NCI-H82 (cell line): Measurements from ENCODE around the gene MXRA8.

Experiments used
- DNase-seq: peaks from one replicate; lab custom pipeline; 2025; lab: John Stamatoyannopoulos, UW

The MXRA8 gene

DNA sequence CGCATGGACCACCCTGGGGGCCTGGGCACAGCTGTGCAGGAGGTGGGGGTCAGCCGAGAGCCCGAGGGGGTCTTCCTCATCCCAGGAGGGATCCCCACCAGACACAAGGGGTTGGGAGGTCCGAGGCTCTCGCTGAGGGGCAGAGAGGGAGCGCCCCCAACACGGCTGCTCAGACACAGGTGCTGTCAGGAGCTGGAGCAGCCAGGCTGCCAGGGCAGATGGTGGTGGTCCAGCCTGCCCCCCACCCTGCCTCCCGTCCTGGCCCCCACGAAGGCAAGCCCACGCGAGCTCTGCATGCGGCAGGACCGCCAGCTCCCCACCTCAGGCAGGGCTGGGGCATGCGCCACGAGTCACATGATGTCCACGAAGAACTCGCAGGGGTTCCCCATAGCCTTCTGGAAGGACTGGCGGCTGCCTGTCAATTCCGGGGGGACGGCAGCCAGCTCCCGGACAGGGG lies 22.5 kb downstream of the MXRA8 start:
- DNase-seq: no peak

DNA sequence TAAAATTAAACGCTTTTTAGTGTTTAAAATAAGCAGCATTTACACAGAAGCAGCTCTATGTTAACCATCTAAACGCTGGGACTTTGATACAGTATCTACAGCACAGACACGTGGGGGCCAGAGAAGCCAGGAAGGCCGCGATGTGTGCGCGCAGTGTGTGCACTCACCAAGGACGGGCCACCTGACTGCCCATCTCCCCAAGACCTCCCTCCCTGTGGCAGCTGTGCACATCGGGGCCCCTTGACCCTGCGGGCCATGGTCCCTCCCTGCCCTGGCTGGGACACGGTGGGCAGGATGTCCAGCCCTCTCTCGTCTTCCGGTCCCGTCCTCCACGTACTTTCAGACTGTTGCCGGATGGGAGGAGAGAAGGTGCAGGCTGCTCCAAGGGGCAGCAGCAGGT lies 23.1 kb downstream of the MXRA8 start:
- peak; percentile 63 for DNase-seq

DNA sequence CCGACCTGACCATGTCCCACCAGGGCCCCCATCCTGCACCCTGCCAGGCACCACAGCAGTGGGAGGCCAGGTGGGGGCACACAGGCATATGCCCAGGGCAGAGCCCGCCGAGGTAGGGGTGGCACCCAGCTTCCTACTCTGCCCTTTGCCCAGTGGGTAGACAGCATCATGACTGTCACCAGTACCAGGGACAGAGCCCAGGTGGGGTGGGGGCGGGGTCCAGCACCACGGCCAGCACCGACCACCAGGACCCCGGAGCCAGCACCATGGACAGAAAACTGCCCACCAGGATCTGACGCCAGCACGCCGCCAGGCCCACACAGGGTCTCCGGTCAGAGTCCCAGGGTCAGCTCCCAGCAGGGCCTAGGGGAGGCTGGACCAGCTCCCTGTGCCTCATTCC lies 23.5 kb downstream of the MXRA8 start:
- DNase-seq: no peak

DNA sequence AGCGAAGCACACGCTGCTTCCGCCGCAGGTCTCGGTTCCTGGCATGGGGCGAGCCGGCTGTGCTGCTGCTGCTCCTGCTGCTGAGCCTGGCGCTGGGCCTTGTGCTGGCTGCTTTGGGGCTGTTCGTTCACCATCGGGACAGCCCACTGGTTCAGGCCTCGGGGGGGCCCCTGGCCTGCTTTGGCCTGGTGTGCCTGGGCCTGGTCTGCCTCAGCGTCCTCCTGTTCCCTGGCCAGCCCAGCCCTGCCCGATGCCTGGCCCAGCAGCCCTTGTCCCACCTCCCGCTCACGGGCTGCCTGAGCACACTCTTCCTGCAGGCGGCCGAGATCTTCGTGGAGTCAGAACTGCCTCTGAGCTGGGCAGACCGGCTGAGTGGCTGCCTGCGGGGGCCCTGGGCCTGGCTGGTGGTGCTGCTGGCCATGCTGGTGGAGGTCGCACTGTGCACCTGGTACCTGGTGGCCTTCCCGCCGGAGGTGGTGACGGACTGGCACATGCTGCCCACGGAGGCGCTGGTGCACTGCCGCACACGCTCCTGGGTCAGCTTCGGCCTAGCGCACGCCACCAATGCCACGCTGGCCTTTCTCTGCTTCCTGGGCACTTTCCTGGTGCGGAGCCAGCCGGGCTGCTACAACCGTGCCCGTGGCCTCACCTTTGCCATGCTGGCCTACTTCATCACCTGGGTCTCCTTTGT lies 24.7 kb downstream of the MXRA8 start:
- DNase-seq: peak; percentile 59

DNA sequence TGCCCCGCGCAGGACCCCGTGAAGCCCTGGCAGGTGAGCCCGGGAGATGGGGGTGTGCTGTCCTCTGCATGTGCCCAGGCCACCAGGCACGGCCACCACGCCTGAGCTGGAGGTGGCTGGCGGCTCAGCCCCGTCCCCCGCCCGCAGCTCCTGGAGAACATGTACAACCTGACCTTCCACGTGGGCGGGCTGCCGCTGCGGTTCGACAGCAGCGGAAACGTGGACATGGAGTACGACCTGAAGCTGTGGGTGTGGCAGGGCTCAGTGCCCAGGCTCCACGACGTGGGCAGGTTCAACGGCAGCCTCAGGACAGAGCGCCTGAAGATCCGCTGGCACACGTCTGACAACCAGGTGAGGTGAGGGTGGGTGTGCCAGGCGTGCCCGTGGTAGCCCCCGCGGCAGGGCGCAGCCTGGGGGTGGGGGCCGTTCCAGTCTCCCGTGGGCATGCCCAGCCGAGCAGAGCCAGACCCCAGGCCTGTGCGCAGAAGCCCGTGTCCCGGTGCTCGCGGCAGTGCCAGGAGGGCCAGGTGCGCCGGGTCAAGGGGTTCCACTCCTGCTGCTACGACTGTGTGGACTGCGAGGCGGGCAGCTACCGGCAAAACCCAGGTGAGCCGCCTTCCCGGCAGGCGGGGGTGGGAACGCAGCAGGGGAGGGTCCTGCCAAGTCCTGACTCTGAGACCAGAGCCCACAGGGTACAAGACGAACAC lies 25.4 kb downstream of the MXRA8 start:
- DNase-seq: peak; percentile 61

DNA sequence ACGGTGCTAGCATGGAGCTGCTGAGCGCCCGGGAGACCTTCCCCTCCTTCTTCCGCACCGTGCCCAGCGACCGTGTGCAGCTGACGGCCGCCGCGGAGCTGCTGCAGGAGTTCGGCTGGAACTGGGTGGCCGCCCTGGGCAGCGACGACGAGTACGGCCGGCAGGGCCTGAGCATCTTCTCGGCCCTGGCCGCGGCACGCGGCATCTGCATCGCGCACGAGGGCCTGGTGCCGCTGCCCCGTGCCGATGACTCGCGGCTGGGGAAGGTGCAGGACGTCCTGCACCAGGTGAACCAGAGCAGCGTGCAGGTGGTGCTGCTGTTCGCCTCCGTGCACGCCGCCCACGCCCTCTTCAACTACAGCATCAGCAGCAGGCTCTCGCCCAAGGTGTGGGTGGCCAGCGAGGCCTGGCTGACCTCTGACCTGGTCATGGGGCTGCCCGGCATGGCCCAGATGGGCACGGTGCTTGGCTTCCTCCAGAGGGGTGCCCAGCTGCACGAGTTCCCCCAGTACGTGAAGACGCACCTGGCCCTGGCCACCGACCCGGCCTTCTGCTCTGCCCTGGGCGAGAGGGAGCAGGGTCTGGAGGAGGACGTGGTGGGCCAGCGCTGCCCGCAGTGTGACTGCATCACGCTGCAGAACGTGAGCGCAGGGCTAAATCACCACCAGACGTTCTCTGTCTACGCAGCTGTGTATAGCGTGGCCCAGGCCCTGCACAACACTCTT lies 26.2 kb downstream of the MXRA8 start:
- DNase-seq: peak; percentile 61

DNA sequence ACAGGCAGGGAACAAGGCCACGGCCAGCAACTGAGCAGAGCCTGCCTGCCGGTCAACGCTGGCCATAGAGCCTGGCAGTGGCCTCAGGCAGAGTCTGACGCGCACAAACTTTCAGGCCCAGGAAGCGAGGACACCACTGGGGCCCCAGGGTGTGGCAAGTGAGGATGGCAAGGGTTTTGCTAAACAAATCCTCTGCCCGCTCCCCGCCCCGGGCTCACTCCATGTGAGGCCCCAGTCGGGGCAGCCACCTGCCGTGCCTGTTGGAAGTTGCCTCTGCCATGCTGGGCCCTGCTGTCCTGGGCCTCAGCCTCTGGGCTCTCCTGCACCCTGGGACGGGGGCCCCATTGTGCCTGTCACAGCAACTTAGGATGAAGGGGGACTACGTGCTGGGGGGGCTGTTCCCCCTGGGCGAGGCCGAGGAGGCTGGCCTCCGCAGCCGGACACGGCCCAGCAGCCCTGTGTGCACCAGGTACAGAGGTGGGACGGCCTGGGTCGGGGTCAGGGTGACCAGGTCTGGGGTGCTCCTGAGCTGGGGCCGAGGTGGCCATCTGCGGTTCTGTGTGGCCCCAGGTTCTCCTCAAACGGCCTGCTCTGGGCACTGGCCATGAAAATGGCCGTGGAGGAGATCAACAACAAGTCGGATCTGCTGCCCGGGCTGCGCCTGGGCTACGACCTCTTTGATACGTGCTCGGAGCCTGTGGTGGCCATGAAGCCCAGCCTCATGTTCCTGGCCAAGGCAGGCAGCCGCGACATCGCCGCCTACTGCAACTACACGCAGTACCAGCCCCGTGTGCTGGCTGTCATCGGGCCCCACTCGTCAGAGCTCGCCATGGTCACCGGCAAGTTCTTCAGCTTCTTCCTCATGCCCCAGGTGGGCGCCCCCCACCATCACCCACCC lies 27.0 kb downstream of the MXRA8 start, which contains the start of gene TAS1R3:
Gene TAS1R3, plus strand, starts transcription at position 213 of the 898 bp plus-strand sequence. Its CDS starts 66 bp downstream, at position 279.
- DNase-seq: peak; percentile 57

DNA sequence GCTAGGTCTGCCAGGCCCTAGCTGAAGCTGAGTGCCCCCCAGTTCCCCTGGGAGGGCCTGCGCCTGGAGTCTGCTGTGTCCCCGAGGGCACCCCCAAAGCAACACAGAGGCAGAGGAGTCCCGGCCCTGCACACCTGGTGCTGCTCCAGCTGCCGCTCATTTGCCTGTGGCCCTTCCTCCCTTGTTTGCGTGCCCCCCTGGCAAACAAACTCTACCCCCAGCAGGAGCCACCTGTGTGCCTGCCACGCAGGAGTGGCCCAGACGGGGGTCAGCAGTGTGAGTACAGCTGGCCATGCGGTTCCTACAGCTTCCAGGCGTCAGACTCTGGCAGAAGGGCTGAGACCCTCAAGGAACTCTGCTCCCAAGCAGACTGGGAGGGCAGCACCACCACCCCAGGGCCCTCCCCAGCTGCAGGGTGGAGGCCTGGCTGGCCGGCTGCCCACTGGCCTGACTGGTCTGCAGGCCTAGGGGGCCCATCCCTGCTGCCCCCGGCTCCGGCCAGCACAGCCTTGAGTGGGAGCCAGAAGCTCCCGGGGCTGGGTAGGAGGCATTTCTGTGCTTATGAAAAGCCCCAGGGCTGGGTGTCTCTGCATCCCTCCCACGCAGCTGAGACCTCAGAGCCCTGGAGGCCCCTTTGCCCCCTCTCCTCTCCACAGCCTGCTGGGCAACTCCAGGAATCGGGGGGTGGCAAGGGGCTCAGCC lies 27.8 kb downstream of the MXRA8 start:
- no peak for DNase-seq

DNA sequence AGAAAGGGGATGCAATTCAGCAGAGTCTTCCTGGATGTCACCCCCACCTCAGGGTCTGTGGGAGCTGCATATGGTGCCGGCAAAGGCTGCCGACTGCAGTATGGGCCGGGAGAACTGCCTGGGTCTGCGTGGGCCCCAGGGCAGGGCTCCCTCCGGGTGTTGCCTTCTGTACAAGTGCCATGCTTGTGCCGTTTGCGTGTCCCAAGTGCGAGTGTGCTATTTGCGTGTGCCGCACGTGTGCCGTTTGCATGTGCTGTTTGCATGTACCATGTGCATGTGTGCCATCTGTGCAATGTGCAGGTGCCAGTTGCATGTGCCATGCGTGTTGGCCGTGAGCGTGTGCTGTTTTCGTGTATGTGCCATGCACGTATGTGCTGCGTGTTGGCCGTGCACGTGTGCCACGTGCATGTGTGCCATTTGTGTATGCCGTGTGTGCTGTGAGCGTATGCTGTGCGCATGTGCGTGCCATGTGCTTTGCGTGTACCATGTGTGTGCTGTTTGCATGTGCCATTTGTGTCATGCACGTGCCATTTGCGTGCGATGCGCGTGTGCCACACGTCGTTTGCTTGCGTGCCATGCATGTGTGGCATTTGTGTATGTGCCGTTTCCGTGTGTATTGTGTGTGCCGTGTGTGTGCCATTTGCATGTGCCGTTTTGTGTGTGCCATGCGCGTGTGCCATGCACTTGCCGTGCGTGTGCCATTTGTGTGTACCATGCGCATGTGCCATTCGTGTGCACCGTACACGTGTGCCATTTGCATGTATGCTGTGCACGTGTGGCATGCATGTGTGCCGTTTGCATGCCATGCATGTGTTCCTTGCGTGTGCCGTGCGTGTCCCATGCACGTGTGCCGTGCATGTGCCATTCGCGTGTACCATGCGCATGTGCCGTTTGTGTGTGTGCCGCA lies 28.8 kb downstream of the MXRA8 start:
- DNase-seq: no peak

DNA sequence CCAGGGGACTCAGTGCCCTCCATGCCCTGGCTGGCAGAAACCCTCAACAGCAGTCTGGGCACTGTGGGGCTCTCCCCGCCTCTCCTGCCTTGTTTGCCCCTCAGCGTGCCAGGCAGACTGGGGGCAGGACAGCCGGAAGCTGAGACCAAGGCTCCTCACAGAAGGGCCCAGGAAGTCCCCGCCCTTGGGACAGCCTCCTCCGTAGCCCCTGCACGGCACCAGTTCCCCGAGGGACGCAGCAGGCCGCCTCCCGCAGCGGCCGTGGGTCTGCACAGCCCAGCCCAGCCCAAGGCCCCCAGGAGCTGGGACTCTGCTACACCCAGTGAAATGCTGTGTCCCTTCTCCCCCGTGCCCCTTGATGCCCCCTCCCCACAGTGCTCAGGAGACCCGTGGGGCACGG lies 30.1 kb downstream of the MXRA8 start:
- DNase-seq: no peak

DNA sequence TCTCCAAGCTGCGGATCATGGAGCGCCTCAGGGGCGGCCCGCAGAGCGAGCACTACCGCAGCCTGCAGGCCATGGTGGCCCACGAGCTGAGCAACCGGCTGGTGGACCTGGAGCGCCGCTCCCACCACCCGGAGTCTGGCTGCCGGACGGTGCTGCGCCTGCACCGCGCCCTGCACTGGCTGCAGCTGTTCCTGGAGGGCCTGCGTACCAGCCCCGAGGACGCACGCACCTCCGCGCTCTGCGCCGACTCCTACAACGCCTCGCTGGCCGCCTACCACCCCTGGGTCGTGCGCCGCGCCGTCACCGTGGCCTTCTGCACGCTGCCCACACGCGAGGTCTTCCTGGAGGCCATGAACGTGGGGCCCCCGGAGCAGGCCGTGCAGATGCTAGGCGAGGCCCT lies 31.1 kb downstream of the MXRA8 start:
- DNase-seq: no peak

DNA sequence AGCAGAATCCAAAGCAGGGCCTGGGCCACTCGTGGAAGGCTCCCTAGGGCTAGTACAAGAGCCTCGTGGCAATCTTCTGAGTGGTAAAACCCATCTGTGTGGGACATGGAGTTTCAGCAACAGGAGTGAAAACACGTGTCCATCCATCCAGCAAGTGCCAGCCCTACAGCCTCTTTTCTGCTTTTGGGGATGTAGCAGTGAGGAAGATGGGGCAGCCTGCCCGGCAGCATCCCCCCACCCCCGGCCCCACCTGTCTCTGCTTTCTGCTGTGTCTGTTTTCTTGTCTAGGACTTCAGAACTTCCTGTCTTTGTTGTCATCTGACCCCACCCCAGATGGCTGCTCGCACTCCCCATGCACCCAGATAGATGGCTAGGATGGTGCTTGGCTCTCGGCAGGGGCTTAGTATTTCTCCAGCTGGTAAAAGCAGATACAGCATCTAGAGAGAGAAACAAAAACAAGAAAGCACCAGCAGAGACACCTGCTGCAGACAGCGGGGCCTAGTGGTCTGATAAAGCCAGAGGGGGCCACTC lies 32.2 kb downstream of the MXRA8 start:
- DNase-seq: no peak

DNA sequence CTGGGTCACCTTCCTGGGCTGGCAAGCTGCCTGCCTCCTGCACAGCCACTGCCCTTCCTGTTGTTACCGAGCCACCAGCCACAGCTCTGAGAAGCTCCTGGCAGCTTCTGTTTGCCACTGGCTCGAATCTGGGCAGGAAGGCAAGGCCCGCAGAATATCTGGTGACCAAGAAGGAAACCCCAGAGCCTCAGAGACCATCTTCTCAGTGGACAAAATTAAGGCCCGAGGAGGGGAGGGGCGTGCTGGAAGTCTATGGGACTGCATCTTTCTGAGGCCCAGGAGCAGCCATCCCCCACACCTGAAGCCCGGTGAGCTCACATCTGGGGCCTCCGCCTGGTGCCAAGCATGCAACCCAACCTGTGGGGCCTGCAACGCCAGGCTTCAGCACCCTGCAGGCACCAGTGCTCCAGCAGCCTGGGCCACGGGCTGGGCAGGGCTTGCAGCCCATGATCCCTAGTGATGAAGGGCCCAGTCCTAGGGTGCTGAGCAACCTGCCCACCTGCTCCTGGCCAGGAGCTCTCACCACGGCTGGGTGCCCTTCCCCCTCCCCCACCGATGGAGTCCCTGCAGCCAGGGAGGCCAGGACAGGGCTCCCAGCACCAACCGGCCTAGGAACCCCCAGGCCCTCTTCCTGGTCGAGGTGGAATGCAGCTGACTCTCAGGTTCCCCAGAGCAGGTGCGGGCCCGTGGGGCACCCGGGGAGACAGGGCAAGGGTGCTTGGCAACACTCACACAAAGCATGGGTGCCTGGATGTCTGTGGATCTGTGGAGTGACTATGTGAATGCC lies 32.9 kb downstream of the MXRA8 start:
- no peak for DNase-seq

DNA sequence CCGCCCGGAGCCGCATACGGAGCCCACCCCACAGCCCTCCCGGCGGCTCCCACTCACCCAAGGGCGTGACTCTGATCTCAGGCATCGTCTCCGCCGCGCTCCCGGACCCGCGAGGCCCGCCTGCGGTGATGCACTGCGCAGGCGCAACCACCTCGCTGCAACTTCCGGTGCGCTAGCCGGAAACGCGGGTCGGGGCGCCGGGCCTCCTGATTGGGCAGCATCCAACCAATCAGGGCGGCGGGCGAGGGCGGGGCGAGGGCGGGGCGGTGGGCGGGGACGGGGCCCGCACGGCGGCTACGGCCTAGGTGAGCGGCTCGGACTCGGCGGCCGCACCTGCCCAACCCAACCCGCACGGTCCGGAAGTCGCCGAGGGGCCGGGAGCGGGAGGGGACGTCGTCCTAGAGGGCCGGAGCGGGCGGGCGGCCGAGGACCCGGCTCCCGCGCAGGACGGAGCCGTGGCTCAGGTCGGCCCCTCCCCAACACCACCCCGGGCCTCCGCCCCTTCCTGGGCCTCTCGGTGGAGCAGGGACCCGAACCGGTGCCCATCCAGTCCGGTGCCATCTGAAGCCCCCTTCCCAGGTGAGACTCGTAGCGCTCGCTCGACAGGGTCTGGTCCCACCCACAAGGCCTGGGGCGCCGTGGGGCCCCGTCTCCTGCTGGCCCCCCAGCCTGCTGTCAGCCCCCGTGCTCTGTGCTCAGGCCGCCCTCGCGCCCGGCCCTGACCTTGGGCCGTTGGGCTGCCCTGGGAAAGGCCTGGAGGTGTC lies 33.6 kb downstream of the MXRA8 start, which contains the start of the genes CPTP and INTS11:
Gene CPTP, plus strand, starts transcription at position 279 of the 764 bp plus-strand sequence. CDS start 2,109 bp downstream, outside the sequence.
Gene INTS11, minus strand, starts transcription at position 137 of the 764 bp plus-strand sequence. Its CDS starts 52 bp downstream, at position 85.
- DNase-seq: peak; percentile 95

DNA sequence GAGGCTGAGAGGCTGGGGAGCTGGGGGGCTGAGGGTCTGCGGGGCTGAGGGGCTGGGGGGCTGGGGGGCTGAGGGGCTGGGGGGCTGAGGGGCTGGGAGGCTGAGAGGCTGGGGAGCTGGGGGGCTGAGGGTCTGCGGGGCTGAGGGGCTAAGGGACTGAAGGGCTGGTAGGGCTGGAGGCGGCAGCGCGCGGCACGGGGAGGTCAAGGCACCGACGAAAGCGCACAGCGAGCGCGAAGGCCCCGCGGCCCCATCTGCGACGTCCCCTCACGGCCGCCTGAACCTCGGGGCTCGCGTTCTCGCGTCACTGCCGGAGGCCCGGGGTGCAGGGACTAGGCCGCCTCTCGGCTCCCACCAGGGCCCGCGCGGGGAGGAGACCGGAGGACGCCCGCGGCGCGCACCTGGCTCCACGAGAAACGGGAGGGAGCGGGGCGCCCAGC lies 34.3 kb downstream of the MXRA8 start:
- DNase-seq: no peak

DNA sequence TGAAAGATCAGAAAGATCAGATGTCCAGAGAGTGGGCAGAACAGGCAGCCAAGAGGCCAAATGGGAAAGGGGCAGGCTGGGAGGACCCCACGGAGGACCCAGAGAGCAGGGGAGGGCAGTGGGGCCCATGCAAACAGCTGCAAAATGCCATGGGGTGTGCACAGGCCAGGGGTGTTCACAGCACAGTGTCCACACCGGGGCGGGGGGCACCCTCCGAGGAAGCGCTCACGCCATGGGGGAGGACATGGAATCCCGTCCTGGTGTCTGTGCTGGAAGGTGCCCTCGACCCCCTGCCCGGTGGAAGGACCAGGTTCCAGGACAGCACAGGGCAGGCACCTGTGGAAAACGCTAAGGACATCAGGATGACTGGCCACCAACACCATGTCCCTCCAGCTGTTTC lies 35.4 kb downstream of the MXRA8 start:
- DNase-seq: no peak

DNA sequence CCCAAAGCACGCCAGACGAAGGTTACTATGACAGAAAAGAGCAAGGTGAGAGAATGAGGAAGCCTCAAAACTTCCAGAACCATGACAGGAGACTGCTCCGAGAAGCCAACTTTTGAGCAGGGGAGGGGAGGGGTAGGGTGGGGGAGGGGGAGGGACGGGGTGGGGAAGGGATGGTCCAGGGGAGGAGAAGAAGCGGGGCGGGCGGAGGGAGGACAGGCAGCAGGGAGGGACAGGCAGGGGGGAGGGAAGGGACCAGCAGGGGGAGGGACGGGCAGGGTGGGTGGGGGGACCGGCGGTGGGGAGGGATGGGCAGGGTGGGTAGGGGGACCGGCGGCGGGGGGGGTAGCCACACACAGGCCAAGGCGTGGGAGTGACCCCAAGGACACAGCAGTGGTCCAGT lies 35.9 kb downstream of the MXRA8 start:
- no peak for DNase-seq

DNA sequence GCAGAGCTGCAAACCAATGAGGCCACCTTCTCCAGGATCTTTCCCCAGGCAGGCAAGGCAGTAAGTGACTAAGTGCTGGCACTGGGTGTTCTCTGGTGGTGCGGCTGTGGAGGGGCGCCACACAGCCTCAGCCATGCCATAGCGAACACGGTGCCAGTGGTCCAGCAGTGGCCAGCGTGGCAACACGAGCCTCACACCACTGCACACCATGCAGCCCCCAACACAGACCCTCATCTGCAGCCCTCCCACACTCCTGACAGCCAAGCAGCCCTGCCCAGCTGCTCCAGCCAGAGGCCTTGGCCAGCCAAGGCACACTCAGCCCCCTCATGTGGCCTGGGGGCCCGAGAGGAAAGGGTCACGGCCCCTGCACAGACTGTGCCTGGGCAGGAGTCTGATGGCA lies 36.9 kb downstream of the MXRA8 start:
- DNase-seq: no peak
